HepG2 (cell line): ENCODE results near the gene SMAP1. TPM values are rescaled to one million over a fixed set of nuclear protein-coding genes. Genes with fewer than 3 reads are reported as not detected.
A peak's percentile ranks its signal among the peaks of the same experiment; 100 is the strongest.

Experiments used
- ATAC-seq: fragments of 200-7000 bp; cut with Tn5 transposase; 3 replicates; pipeline ENCODE4 v1.9.1; 2020; ENCODE audit warnings: mild to moderate bottlenecking, moderate library complexity
- BruUV-seq: library from RNA; stranded (reverse); fragments of 400-500 nt; replicated peaks from 2 replicates; lab custom pipeline; 2021; lab: Mats Ljungman, UMichigan
- CTCF ChIA-PET: fragments of 300-600 bp; formaldehyde crosslinking; extraction: SDS; loops from one replicate; lab custom pipeline; 2021; ENCODE audit warnings: low total read pairs, inconsistent platforms, low intra/inter-chr PET ratio; lab: Yijun Ruan, JAX
- POLR2A ChIA-PET: fragments of 350-600 bp; sonication (Branson Sonifier 250); formaldehyde crosslinking; loops from one replicate; lab custom pipeline; 2020; ENCODE audit warnings: antibody characterized with exemption, inconsistent platforms; lab: Yijun Ruan, JAX
- DNase-seq: peaks from one replicate; pipeline ENCODE4 v3.0.0-alpha.2; 2015; ENCODE audit warnings: low spot score
- FAIRE-seq: peaks from 3 replicates; lab custom pipeline; 2011; peaks lifted over from hg19 to GRCh38; lab: Jason Lieb, UNC
- H2AFZ ChIP-seq: one replicate; pipeline ENCODE4 v1.6.1; 2011; ENCODE audit warnings: low read length, inconsistent platforms
- H3K27ac ChIP-seq: fragments of 300-600 bp; 3 replicates; pipeline ENCODE4 v1.8.0; 2011; ENCODE audit warnings: mixed run types, mild to moderate bottlenecking, mixed read lengths, low read length, inconsistent platforms; ENCODE audit not compliant: insufficient read depth; ENCODE audit errors: extremely low read length
- H3K27me3 ChIP-seq, 2 experiments: fragments of 200-600 bp in 1 of 2; 2 replicates in 1 of 2; 3 replicates in 1 of 2; pipeline versions ENCODE4 v1.6.0 to v1.8.0; 2011; ENCODE audit warnings: low read length in 2 of 2, mild to moderate bottlenecking in 2 of 2, moderate library complexity in 2 of 2, inconsistent platforms in 1 of 2; ENCODE audit not compliant: insufficient read depth in 2 of 2, control insufficient read depth in 1 of 2
- H3K36me3 ChIP-seq, 2 experiments: fragments of 200-600 bp in 1 of 2; replicated peaks in 1 of 2; 2 replicates in 1 of 2; 3 replicates in 1 of 2; pipeline versions ENCODE4 v1.5.1 to v1.8.0; 2011; ENCODE audit warnings: low read length in 2 of 2, inconsistent platforms in 1 of 2; ENCODE audit not compliant: insufficient read depth in 2 of 2, control insufficient read depth in 1 of 2
- H3K4me1 ChIP-seq: 2 replicates; pipeline ENCODE4 v1.5.1; 2012; ENCODE audit warnings: low read length, inconsistent platforms; ENCODE audit not compliant: insufficient read depth
- H3K4me2 ChIP-seq: 2 replicates; pipeline ENCODE4 v1.6.0; 2011; ENCODE audit warnings: low read depth, low read length, inconsistent platforms
- H3K4me3 ChIP-seq, 3 experiments: fragments of 200-600 bp in 1 of 3; sonication (generic), shearing (Covaris generic) in 1 of 3; replicated peaks in 1 of 3; 2 replicates each; pipeline ENCODE4 v1.5.1; 2011 to 2016; ENCODE audit warnings: low read length in 3 of 3, inconsistent platforms in 2 of 3, low read depth in 2 of 3, mild to moderate bottlenecking in 2 of 3, control low read depth in 1 of 3, mixed read lengths in 1 of 3; ENCODE audit not compliant: insufficient read depth in 1 of 3
- H3K79me2 ChIP-seq: one replicate; pipeline ENCODE4 v1.6.1; 2011; ENCODE audit warnings: low read length, inconsistent platforms; ENCODE audit not compliant: insufficient read depth
- H3K9ac ChIP-seq: 2 replicates; pipeline ENCODE4 v1.6.0; 2011; ENCODE audit warnings: mild to moderate bottlenecking, low read depth, low read length, inconsistent platforms; ENCODE audit not compliant: insufficient read depth
- H3K9me3 ChIP-seq: 2 replicates; pipeline ENCODE4 v1.5.1; 2012; ENCODE audit warnings: mild to moderate bottlenecking, low read length
- H4K20me1 ChIP-seq: 2 replicates; pipeline ENCODE4 v1.6.0; 2011; ENCODE audit warnings: inconsistent platforms, mild to moderate bottlenecking, low read length, moderate library complexity; ENCODE audit not compliant: insufficient read depth
- AFF4 ChIP-seq: sonication (generic); formaldehyde crosslinking; IDR thresholded peaks from 2 replicates; pipeline ENCODE4 v1.4.0; 2020; ENCODE audit warnings: missing genetic modification reagents
- FOXJ3 ChIP-seq: sonication (generic); formaldehyde crosslinking; IDR thresholded peaks from 2 replicates; pipeline ENCODE4 v1.4.0; 2020; ENCODE audit warnings: missing genetic modification reagents, mild to moderate bottlenecking, borderline replicate concordance
- MYPOP ChIP-seq: sonication (generic); formaldehyde crosslinking; IDR thresholded peaks from 2 replicates; pipeline ENCODE4 v1.8.1; 2023; ENCODE audit warnings: mild to moderate bottlenecking, moderate library complexity, missing genetic modification reagents
- SMC3 ChIP-seq: IDR thresholded peaks from 2 replicates; pipeline ENCODE4 v1.6.1; 2011; ENCODE audit warnings: low read length, improper control_type of control experiment
- SSRP1 ChIP-seq: IDR thresholded peaks from 2 replicates; pipeline ENCODE4 v1.6.1; 2016; ENCODE audit warnings: control low read depth
- TBP ChIP-seq: sonication (generic); formaldehyde crosslinking; IDR thresholded peaks from 2 replicates; pipeline ENCODE4 v1.5.0; 2020; ENCODE audit warnings: missing genetic modification reagents
- ZNF768 ChIP-seq: sonication (generic); formaldehyde crosslinking; IDR thresholded peaks from 2 replicates; pipeline ENCODE4 v1.4.0; 2020; ENCODE audit warnings: missing genetic modification reagents
- ZSCAN12 ChIP-seq: sonication (generic); formaldehyde crosslinking; IDR thresholded peaks from 2 replicates; pipeline ENCODE4 v1.9.0; 2021; ENCODE audit warnings: mild to moderate bottlenecking, missing genetic modification reagents
- WGBS: methylation state at CpG from one replicate; pipeline ENCODE4 v1.1.6; 2017; ENCODE audit warnings: low lambda C conversion rate; 5-methylcytosine and 5-hydroxymethylcytosine counted together
- in situ Hi-C: cut with HindIII; loops from 2 replicates; pipeline ENCODE4 v1.10.0; 2017; ENCODE audit warnings: low pct_unique_long_range_greater_than_20kb; ENCODE audit not compliant: extremely low pct_ligation_motif_present
- intact Hi-C: fragments of 100-400 bp; cut with micrococcal nuclease; formaldehyde crosslinking; loops from one replicate; pipeline ENCODE4 v1.10.0; 2022; ENCODE audit not compliant: unreplicated experiment
- polyA plus RNA-seq, 8 experiments: library from polyadenylated mRNA; depleted of rRNA in 3 of 8; stranded (reverse) in 7 of 8; unstranded in 1 of 8; fragments of >200 nt; fragmentation: Illumina TruSeq in 4 of 8; extraction: Trizol in 4 of 8; gene quantifications; 2 replicates each; pipeline versions ENCODE4 v1.2.1 to v1.2.3, GENCODE V29; 2011 to 2016; ENCODE audit warnings: low read depth in 4 of 8, missing spikeins in 1 of 8, mixed read lengths in 1 of 8; ENCODE audit not compliant: insufficient read depth in 1 of 8
- total RNA-seq, 5 experiments: library from RNA; depleted of rRNA; stranded (reverse); fragments of >200 nt; fragmentation: Illumina TruSeq; extraction: Trizol; gene quantifications; 2 replicates each; pipeline ENCODE4 v1.2.3, GENCODE V29; 2016; ENCODE audit warnings: low read depth in 1 of 5

The SMAP1 gene
- total and polyA plus RNA-seq, 2 of the 13 experiments (the other 11 are each of a cell fraction or from before 2014, with no cell fraction given) = 13.4 to 17.8 TPM

- in situ Hi-C loops = no loop called here
- Histone ChIP-seq H3K9ac (no peak overlapping the region), H3K79me2 (no peaks in the 10 kb centered on the region), H3K9me3 (no peaks in the 10 kb centered on the region), H3K27me3 (no peaks in the 10 kb centered on the region; a peak in 1 of 5 replicates), H3K27ac (no peak overlapping the region), H2AFZ (no peak overlapping the region), H3K4me3 (no peak overlapping the region), H3K4me1 (peaks cover 23% of the 10 kb centered on the region), H3K36me3 (no peaks in the 10 kb centered on the region), H4K20me1 (no peaks in the 10 kb centered on the region), H3K4me2 (no peak overlapping the region)
- ChIA-PET CTCF (no interaction called here), POLR2A (interaction anchor here (0.6 kb wide), 1 partner anchor 27 kb away, joined by 3 read pairs; no protein-coding TSS in a partner anchor)
- FAIRE-seq = no peak
- ATAC-seq = no peak
- no peak for DNase-seq
- no TSS peak for BruUV-seq
- TF ChIP-seq ZSCAN12 (CRISPR knock-in tag) (no peak), AFF4 (CRISPR knock-in tag) (no peak), ZNF768 (CRISPR knock-in tag) (peak; percentile 59; the same call in 1 of the 2 replicates), TBP (no peak), SSRP1 (no peak), MYPOP (CRISPR knock-in tag) (no peak), FOXJ3 (CRISPR knock-in tag) (no peak), SMC3 (no peak)
- intact Hi-C loops = no loop called here
- WGBS = 93% methylated on average over 4 of the region's 4 CpGs
These were observed 175.7 kb downstream of the SMAP1 start for GRCh38 chr6:70843328-70843918.
